ENCODE data around the gene STX8.

- TF ChIP-seq TAF1 (IDR thresholded peaks at IDR 0.05; ENCODE audit: borderline replicate concordance, insufficient read depth, low read length), result no peak
- no peak for TF ChIP-seq SIN3A (IDR thresholded peaks at IDR 0.05; ENCODE audit: borderline replicate concordance, insufficient read depth, low read length)
- TF ChIP-seq POLR2AphosphoS5 (IDR thresholded peaks at IDR 0.05; ENCODE audit: low read depth, low read length), result no peak
- no peak for TF ChIP-seq REST (IDR thresholded peaks at IDR 0.05; ENCODE audit: insufficient read depth in 1 of 2, low read depth in 2 of 2, low read length in 2 of 2)
Observed at GRCh38 chr17:9315360-9315759, 260.3 kb downstream of the STX8 start.
